HL-60 (cell line): ENCODE data around the gene TNS2.

ENCODE experiments used
- POLR2AphosphoS5 ChIP-seq: IDR thresholded peaks from 2 replicates; pipeline ENCODE4 v1.6.1; 2012; ENCODE audit warnings: low read depth
- SPI1 ChIP-seq: IDR thresholded peaks from 2 replicates; pipeline ENCODE4 v1.6.1; 2012; ENCODE audit warnings: low read depth, mild to moderate bottlenecking, borderline replicate concordance
- TF ChIP-seq, protein P1 (sequence below): IDR thresholded peaks from one replicate; pipeline ENCODE4 v1.5.1; 2011; ENCODE audit warnings: low read length, control low read depth, inconsistent platforms; ENCODE audit not compliant: insufficient read depth

- TF ChIP-seq, protein P1, sequence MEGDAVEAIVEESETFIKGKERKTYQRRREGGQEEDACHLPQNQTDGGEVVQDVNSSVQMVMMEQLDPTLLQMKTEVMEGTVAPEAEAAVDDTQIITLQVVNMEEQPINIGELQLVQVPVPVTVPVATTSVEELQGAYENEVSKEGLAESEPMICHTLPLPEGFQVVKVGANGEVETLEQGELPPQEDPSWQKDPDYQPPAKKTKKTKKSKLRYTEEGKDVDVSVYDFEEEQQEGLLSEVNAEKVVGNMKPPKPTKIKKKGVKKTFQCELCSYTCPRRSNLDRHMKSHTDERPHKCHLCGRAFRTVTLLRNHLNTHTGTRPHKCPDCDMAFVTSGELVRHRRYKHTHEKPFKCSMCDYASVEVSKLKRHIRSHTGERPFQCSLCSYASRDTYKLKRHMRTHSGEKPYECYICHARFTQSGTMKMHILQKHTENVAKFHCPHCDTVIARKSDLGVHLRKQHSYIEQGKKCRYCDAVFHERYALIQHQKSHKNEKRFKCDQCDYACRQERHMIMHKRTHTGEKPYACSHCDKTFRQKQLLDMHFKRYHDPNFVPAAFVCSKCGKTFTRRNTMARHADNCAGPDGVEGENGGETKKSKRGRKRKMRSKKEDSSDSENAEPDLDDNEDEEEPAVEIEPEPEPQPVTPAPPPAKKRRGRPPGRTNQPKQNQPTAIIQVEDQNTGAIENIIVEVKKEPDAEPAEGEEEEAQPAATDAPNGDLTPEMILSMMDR = no peak
- TF ChIP-seq POLR2AphosphoS5 (no peak), SPI1 (no peak)
Measured at GRCh38 chr12:53069621-53070410, 20.0 kb downstream of the TNS2 start.
